KBM-7 (cell line): ENCODE measurements around the gene ATF2.

Experiments used
- DNase-seq: peaks from one replicate; pipeline ENCODE4 v3.0.0-alpha.2; 2015
- in situ Hi-C: fragments of 300-500 bp; cut with MboI; formaldehyde crosslinking; loops from 2 replicates; pipeline ENCODE4 v1.14.3; 2020; ENCODE audit warnings: low sequenced_read_pairs, low pct_unique_long_range_greater_than_20kb, mixed read lengths

ATF2 gene

GRCh38 chr2:175167076-175167791 lies 769 bp downstream of the ATF2 start:
- in situ Hi-C loops, result no loop called here
- no peak for DNase-seq

- DNase-seq, result no peak
- in situ Hi-C loops, result no loop called here
Observed at GRCh38 chr2:175166216-175166824, 1.7 kb downstream of the ATF2 start.

DNA sequence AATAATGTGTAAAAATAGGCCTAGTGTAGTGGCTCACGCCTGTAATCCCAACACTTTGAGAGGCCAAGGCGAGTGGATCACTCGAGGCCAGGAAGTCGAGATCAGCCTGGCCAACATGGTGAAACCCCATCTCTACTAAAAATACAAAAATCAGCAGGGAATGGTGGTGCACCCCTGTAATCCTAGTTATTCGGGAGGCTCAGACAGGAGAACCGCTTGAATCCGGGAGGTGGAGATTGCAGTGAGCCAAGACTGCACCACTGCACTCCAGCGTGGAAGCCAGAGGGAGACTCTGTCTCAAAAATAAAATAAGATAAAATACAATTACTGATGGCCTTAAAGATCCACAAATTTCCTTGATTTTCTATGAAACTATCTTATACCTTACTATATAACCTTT lies 3.8 kb downstream of the ATF2 start:
- DNase-seq, result no peak

GRCh38 chr2:175158894-175159293 lies 9.1 kb downstream of the ATF2 start:
- in situ Hi-C loops, result no loop called here
- no peak for DNase-seq

More for the DNA sequence above, 3.8 kb downstream of the ATF2 start:
- in situ Hi-C loops, result no loop called here

- DNase-seq, result no peak
- in situ Hi-C loops, result no loop called here
Observed at GRCh38 chr2:175156534-175156933, 11.5 kb downstream of the ATF2 start.

- in situ Hi-C loops, result no loop called here
- no peak for DNase-seq
Observed at GRCh38 chr2:175154661-175155082, 13.3 kb downstream of the ATF2 start.

DNA sequence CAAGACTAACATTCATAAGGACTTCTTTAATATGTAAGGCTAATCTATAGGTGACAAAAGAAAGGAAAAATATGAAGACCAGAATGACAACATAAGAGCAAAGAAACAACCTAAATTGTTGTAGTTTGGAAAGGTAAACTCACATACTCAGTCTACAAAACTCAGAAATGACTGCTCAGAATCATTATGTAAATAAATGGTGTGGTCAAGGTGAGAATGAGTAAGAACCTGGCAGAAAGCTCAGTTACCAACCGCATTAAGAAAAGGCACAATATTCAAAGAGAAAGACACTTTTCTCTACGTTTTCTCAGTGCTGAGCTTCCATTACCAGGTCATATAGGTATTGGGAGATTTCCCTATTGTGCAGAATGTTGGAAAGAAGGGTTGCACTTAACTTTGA lies 15.8 kb downstream of the ATF2 start:
- in situ Hi-C loops, result no loop called here
- no peak for DNase-seq

GRCh38 chr2:175151791-175152190 lies 16.2 kb downstream of the ATF2 start:
- DNase-seq, result no peak
- in situ Hi-C loops, result no loop called here

DNA sequence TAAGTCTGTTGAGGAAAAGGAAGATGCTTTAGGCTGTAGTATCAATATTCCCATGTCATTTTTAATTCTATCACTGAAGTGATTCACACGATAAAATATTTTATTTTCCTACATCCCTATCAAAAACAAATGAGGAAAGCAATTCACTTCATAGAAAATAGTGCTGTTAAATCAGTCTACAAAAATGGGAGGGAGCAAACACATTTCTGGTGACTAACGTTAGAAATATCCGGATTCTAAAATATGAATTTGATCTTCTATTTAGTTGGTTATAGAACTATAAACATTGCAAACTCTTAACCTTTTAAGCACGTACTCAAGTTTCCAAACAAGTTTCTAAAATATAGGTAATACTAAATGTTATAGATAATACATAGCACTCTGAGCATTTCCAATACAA lies 20.8 kb downstream of the ATF2 start:
- DNase-seq, result no peak
- in situ Hi-C loops, result no loop called here

DNA sequence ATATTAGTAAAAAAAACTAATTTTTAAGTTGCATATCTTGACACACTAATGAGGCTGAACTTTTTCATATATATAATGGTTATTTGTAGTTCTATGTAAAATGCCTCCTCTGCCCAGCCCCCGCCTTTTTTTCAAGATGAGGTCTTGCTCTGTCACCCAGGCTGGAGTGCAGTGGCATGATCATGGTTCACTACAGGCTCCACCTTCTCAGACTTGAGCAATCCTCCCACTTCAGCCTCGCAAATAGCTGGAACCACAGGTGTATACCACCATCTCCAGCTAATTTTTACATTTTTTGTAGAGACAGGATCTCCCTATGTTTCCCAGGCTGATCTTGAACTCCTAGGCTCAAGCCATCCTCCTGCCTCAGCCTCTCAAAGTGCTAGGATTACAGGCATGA lies 24.3 kb downstream of the ATF2 start:
- in situ Hi-C loops, result no loop called here

GRCh38 chr2:175143191-175143590 lies 24.8 kb downstream of the ATF2 start:
- DNase-seq, result no peak
- in situ Hi-C loops, result no loop called here

More for the DNA sequence above, 24.3 kb downstream of the ATF2 start:
- DNase-seq, result no peak

GRCh38 chr2:175140332-175140731 lies 27.7 kb downstream of the ATF2 start:
- in situ Hi-C loops, result no loop called here
- no peak for DNase-seq

GRCh38 chr2:175137793-175138192 lies 30.2 kb downstream of the ATF2 start:
- DNase-seq, result no peak

GRCh38 chr2:175136334-175137215 lies 31.4 kb downstream of the ATF2 start:
- DNase-seq, result no peak
- in situ Hi-C loops, result no loop called here

More at GRCh38 chr2:175137793-175138192, 30.2 kb downstream of the ATF2 start:
- in situ Hi-C loops, result no loop called here

- DNase-seq, result no peak
- in situ Hi-C loops, result no loop called here
Observed at GRCh38 chr2:175135862-175136261, 32.1 kb downstream of the ATF2 start.

GRCh38 chr2:175135177-175135576 lies 32.8 kb downstream of the ATF2 start:
- in situ Hi-C loops, result no loop called here
- DNase-seq, result no peak

DNA sequence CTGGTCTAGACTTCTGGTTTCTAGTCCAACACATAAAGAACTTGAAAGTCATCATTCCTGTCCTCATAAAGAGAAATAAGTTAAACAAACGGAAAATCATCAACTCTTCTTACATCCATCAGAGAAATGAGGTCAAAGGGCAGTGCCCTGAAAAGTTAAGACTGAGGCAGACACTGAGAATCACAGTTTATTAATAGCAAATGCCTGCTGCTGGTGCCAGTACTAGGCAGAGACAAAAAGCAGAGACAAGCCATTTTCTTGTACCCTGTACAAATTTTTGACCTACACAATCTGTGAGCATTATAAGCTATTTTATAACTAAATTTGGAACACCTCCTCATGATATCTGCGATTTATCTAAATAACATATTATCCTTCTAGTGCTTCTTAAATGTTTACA lies 36.8 kb downstream of the ATF2 start:
- in situ Hi-C loops, result no loop called here
- no peak for DNase-seq

- no peak for DNase-seq
- in situ Hi-C loops, result no loop called here
Observed at GRCh38 chr2:175126661-175127060, 41.3 kb downstream of the ATF2 start.

GRCh38 chr2:175123254-175123653 lies 44.7 kb downstream of the ATF2 start:
- DNase-seq, result no peak
- in situ Hi-C loops, result no loop called here

- in situ Hi-C loops, result no loop called here
- peak; percentile 73 for DNase-seq
Observed at GRCh38 chr2:175111200-175111657, 56.8 kb downstream of the ATF2 start.
